Erythroblast (primary cell): ENCODE data around the gene BOLA2.
"Not testable (repeated sequence)": the region's sequence is repeated elsewhere in the genome, so short reads cannot be mapped to it uniquely, and the experiment has no call there.

Experiments
- GATA1 ChIP-seq: IDR thresholded peaks from 2 replicates; pipeline ENCODE4 v1.6.1; 2011; ENCODE audit warnings: low read depth, mild to moderate bottlenecking, control low read depth, low read length, moderate library complexity
- POLR2A ChIP-seq: IDR thresholded peaks from 2 replicates; pipeline ENCODE4 v1.6.1; 2011; ENCODE audit warnings: mild to moderate bottlenecking, low read length

- not testable (repeated sequence) for TF ChIP-seq POLR2A, GATA1
Observed at GRCh38 chr16:29460647-29461030, 6.5 kb upstream of the BOLA2 start.
